SK-N-SH (cell line): Measurements from ENCODE around the gene GTF2A1L. TPM values are rescaled to one million over a fixed set of nuclear protein-coding genes. Genes with fewer than 3 reads are reported as not detected.

Experiments
- CTCF ChIA-PET: fragments of 300-600, 350-600 bp; formaldehyde crosslinking; extraction: SDS; loops from one replicate; lab custom pipeline; 2021; lab: Yijun Ruan, JAX
- POLR2A ChIA-PET: fragments of 350-600 bp; sonication (Branson Sonifier 250); formaldehyde crosslinking; extraction: SDS; loops from one replicate; lab custom pipeline; 2020; ENCODE audit warnings: antibody characterized with exemption, inconsistent platforms; lab: Yijun Ruan, JAX
- DNase-seq: peaks from one replicate; pipeline ENCODE4 v3.0.0; 2012
- H2AFZ ChIP-seq: fragments of 200-600 bp; sonication (generic); 2 replicates; pipeline ENCODE4 v1.8.1; 2016; ENCODE audit warnings: antibody characterized with exemption, mild to moderate bottlenecking, low read depth
- H3F3A ChIP-seq: fragments of 200-600 bp; sonication (generic); replicated peaks from 2 replicates; pipeline ENCODE3; 2016; ENCODE audit warnings: antibody characterized with exemption, mild to moderate bottlenecking; ENCODE audit not compliant: insufficient read depth
- H3K27ac ChIP-seq, 2 experiments: fragments of 200-500 bp in 1 of 2; fragments of 200-600 bp in 1 of 2; sonication (Bioruptor generic) in 1 of 2; sonication (generic), shearing (Covaris generic) in 1 of 2; 2 replicates each; pipeline versions ENCODE4 v1.5.1 to v1.6.1; 2014 to 2016; ENCODE audit warnings: low read depth in 2 of 2, inconsistent platforms in 1 of 2, low read length in 1 of 2, mild to moderate bottlenecking in 1 of 2, mixed read lengths in 1 of 2
- H3K27me3 ChIP-seq: fragments of 200-600 bp; sonication (generic), shearing (Covaris generic); 2 replicates; pipeline ENCODE4 v1.6.1; 2016; ENCODE audit warnings: mixed run types; ENCODE audit not compliant: insufficient read depth
- H3K36me3 ChIP-seq, 2 experiments: fragments of 200-500 bp in 1 of 2; fragments of 200-600 bp in 1 of 2; sonication (Bioruptor generic) in 1 of 2; sonication (generic) in 1 of 2; replicated peaks in 1 of 2; 2 replicates each; pipeline versions ENCODE3 to v1.5.1; 2014 to 2016; ENCODE audit warnings: low read length in 1 of 2, mild to moderate bottlenecking in 1 of 2; ENCODE audit not compliant: insufficient read depth in 2 of 2, control insufficient read depth in 1 of 2
- H3K4me1 ChIP-seq, 2 experiments: fragments of 200-500 bp in 1 of 2; fragments of 200-600 bp in 1 of 2; sonication (Bioruptor generic) in 1 of 2; sonication (generic), shearing (Covaris generic) in 1 of 2; 2 replicates each; pipeline versions ENCODE4 v1.5.1 to v1.6.1; 2014 to 2016; ENCODE audit warnings: low read depth in 1 of 2, low read length in 1 of 2, mixed run types in 1 of 2; ENCODE audit not compliant: insufficient read depth in 2 of 2, control insufficient read depth in 1 of 2
- H3K4me2 ChIP-seq: fragments of 200-600 bp; sonication (generic), shearing (Covaris generic); 2 replicates; pipeline ENCODE4 v1.6.1; 2017; ENCODE audit warnings: mixed run types
- H3K4me3 ChIP-seq, 2 experiments: fragments of 200-500 bp in 1 of 2; fragments of 200-600 bp in 1 of 2; sonication (Bioruptor generic) in 1 of 2; sonication (generic), shearing (Covaris generic) in 1 of 2; 2 replicates each; pipeline versions ENCODE4 v1.5.1 to v1.8.1; 2014 to 2016; ENCODE audit warnings: low read depth in 2 of 2, inconsistent platforms in 1 of 2, low read length in 1 of 2, mild to moderate bottlenecking in 1 of 2, mixed read lengths in 1 of 2, moderate library complexity in 1 of 2
- H3K79me2 ChIP-seq: fragments of 200-600 bp; sonication (generic); 2 replicates; pipeline ENCODE4 v1.8.1; 2017; ENCODE audit warnings: mild to moderate bottlenecking; ENCODE audit not compliant: insufficient read depth
- H3K9ac ChIP-seq: fragments of 200-600 bp; sonication (generic); 2 replicates; pipeline ENCODE4 v1.6.1; 2017; ENCODE audit warnings: mixed run types
- H3K9me2 ChIP-seq: fragments of 200-600 bp; sonication (generic); 2 replicates; pipeline ENCODE4 v1.6.1; 2017; ENCODE audit warnings: mixed run types
- H3K9me3 ChIP-seq: fragments of 200-600 bp; sonication (generic); 2 replicates; pipeline ENCODE4 v1.6.1; 2017; ENCODE audit warnings: mixed run types, mild to moderate bottlenecking, moderate library complexity
- H4K20me1 ChIP-seq: fragments of 200-600 bp; sonication (generic); 2 replicates; pipeline ENCODE4 v1.6.1; 2017; ENCODE audit warnings: mild to moderate bottlenecking, mixed run types; ENCODE audit not compliant: insufficient read depth
- CHD2 ChIP-seq: fragments of 150-350 bp; IDR thresholded peaks from 2 replicates; pipeline ENCODE4 v1.6.1; 2018; ENCODE audit warnings: low read length; ENCODE audit not compliant: partially characterized antibody
- ELF1 ChIP-seq: IDR thresholded peaks from 2 replicates; pipeline ENCODE4 v1.4.0; 2012
- EP300 ChIP-seq, 2 experiments: IDR thresholded peaks; 2 replicates each; pipeline versions ENCODE4 v1.4.0 to v1.6.1; 2012; ENCODE audit warnings: borderline replicate concordance in 1 of 2, low read depth in 1 of 2, low read length in 1 of 2
- EZH2phosphoT487 ChIP-seq: fragments of 200-600 bp; sonication (generic); IDR thresholded peaks from 2 replicates; pipeline ENCODE4 v1.6.1; 2017; ENCODE audit warnings: low read depth, mixed run types, mild to moderate bottlenecking, antibody characterized with exemption, moderate library complexity, borderline replicate concordance
- FOXJ3 ChIP-seq: sonication (generic); formaldehyde crosslinking; IDR thresholded peaks from 2 replicates; pipeline ENCODE4 v1.5.1; 2020; ENCODE audit warnings: mild to moderate bottlenecking, missing genetic modification reagents
- IRF3 ChIP-seq: fragments of 150-350 bp; IDR thresholded peaks from 2 replicates; pipeline ENCODE4 v1.6.1; 2016; ENCODE audit warnings: mild to moderate bottlenecking, low read depth, low read length
- JUND ChIP-seq: IDR thresholded peaks from 2 replicates; pipeline ENCODE4 v1.4.0; 2012
- MAX ChIP-seq: IDR thresholded peaks from 2 replicates; pipeline ENCODE4 v1.4.0; 2012; ENCODE audit warnings: low read depth
- NRF1 ChIP-seq: IDR thresholded peaks from 2 replicates; pipeline ENCODE4 v1.6.1; 2012; ENCODE audit warnings: low read depth, mild to moderate bottlenecking, low read length
- RAD21 ChIP-seq: IDR thresholded peaks from 2 replicates; pipeline ENCODE4 v1.6.1; 2012; ENCODE audit warnings: mild to moderate bottlenecking, low read length
- RCOR1 ChIP-seq: fragments of 150-350 bp; IDR thresholded peaks from 2 replicates; pipeline ENCODE4 v1.6.1; 2017; ENCODE audit warnings: antibody characterized with exemption, low read length
- RFX5 ChIP-seq: IDR thresholded peaks from 2 replicates; pipeline ENCODE4 v1.6.1; 2012; ENCODE audit warnings: mild to moderate bottlenecking, improper control_type of control experiment, low read length
- RXRA ChIP-seq: IDR thresholded peaks from 2 replicates; pipeline ENCODE4 v1.4.0; 2012; ENCODE audit warnings: low read depth, mild to moderate bottlenecking, borderline replicate concordance
- SIN3A ChIP-seq: IDR thresholded peaks from 2 replicates; pipeline ENCODE4 v1.6.1; 2012; ENCODE audit warnings: low read depth, mild to moderate bottlenecking, low read length, moderate library complexity, borderline replicate concordance
- SMC3 ChIP-seq: IDR thresholded peaks from 2 replicates; pipeline ENCODE4 v1.6.1; 2012; ENCODE audit warnings: low read depth, low read length, improper control_type of control experiment
- TAF1 ChIP-seq: IDR thresholded peaks from 2 replicates; pipeline ENCODE4 v1.6.1; 2012; ENCODE audit warnings: low read depth, mild to moderate bottlenecking, low read length, moderate library complexity, borderline replicate concordance
- TEAD4 ChIP-seq: IDR thresholded peaks from 2 replicates; pipeline ENCODE4 v1.4.0; 2012; ENCODE audit warnings: mild to moderate bottlenecking, borderline replicate concordance; ENCODE audit not compliant: insufficient read depth
- USF1 ChIP-seq: IDR thresholded peaks from 2 replicates; pipeline ENCODE4 v1.4.0; 2012; ENCODE audit warnings: low read depth, borderline replicate concordance
- USF2 ChIP-seq: fragments of 150-350 bp; IDR thresholded peaks from 2 replicates; pipeline ENCODE4 v1.6.1; 2017; ENCODE audit warnings: antibody characterized with exemption, low read length, low read depth, borderline replicate concordance
- WGBS: methylation state at CpG from one replicate; pipeline ENCODE4 v1.1.6; 2017; ENCODE audit warnings: low lambda C conversion rate; 5-methylcytosine and 5-hydroxymethylcytosine counted together
- polyA plus RNA-seq, 3 experiments: library from polyadenylated mRNA; depleted of rRNA; stranded (reverse); fragments of >200 nt; gene quantifications; 2 replicates each; pipeline ENCODE4 v1.2.3, GENCODE V29; 2012

Gene GTF2A1L
- polyA plus RNA-seq, 1 of the 3 experiments (the other 2 are of a cell fraction): 0.36 TPM

DNA sequence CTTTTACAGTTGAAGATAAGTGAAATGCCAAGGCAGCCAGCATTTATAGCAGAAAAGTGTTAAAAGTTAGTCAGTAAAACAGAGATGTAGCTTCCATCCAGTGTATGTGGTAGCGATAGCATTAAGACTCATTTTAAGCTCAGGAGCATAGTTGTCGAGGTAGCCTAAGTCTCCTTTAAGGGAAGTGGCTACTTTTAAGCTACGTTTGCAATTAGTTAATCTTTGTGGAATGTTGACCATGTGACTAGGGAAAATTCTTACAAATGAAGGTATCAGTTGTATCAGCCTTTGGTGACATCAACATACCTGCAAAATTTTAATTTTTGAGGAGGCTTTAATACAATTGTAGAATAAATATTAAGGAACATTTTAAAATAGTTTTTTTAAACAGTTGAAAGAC lies 76.0 kb downstream of the GTF2A1L start:
- Histone ChIP-seq H3F3A (no peaks in the 10 kb centered on the region), H2AFZ (no peak overlapping the region), H4K20me1 (no peaks in the 10 kb centered on the region), H3K36me3 (no peaks in the 10 kb centered on the region), H3K4me2 (no peak overlapping the region), H3K9me2 (no peaks in the 10 kb centered on the region), H3K79me2 (no peaks in the 10 kb centered on the region), H3K4me1 (no peaks in the 10 kb centered on the region), H3K27ac (no peak overlapping the region), H3K9me3 (no peaks in the 10 kb centered on the region), H3K9ac (no peak overlapping the region), H3K27me3 (no peaks in the 10 kb centered on the region), H3K4me3 (no peak overlapping the region)
- WGBS: 52% methylated on average over 3 of the region's 3 CpGs
- TF ChIP-seq USF1: no peak; the same call in 1 of the 2 replicates
- TF ChIP-seq SIN3A: no peak
- no peak for TF ChIP-seq RXRA
- TF ChIP-seq EP300 (IDR thresholded peaks at IDR 0.05; ENCODE audit: borderline replicate concordance in 1 of 2, low read depth in 1 of 2, low read length in 1 of 2): no peak
- TF ChIP-seq TAF1: no peak
- no peak for TF ChIP-seq ELF1
- no peak for TF ChIP-seq FOXJ3 (CRISPR knock-in tag)
- no peak for TF ChIP-seq USF2
- TF ChIP-seq RCOR1: no peak
- TF ChIP-seq IRF3: no peak
- TF ChIP-seq EZH2phosphoT487: no peak
- TF ChIP-seq MAX: no peak
- TF ChIP-seq RFX5: no peak
- TF ChIP-seq NRF1: no peak
- TF ChIP-seq RAD21: no peak
- CTCF ChIA-PET: no interaction called here
- DNase-seq: no peak
- POLR2A ChIA-PET: no interaction called here

GRCh38 chr2:48694149-48694548 lies 76.5 kb downstream of the GTF2A1L start:
- Histone ChIP-seq H4K20me1 (no peaks in the 10 kb centered on the region), H3K27me3 (no peaks in the 10 kb centered on the region), H3F3A (no peaks in the 10 kb centered on the region), H3K79me2 (no peaks in the 10 kb centered on the region), H3K9me3 (no peaks in the 10 kb centered on the region), H3K36me3 (no peaks in the 10 kb centered on the region), H3K4me1 (no peaks in the 10 kb centered on the region), H2AFZ (no peak overlapping the region), H3K9ac (no peak overlapping the region), H3K4me3 (no peak overlapping the region), H3K9me2 (no peaks in the 10 kb centered on the region), H3K27ac (no peak overlapping the region), H3K4me2 (no peak overlapping the region)
- no peak for DNase-seq
- WGBS: 29% methylated on average over 3 of the region's 3 CpGs
- no peak for TF ChIP-seq CHD2
- TF ChIP-seq RFX5: no peak
- no peak for TF ChIP-seq TEAD4
- TF ChIP-seq JUND: no peak
- no peak for TF ChIP-seq SIN3A
- TF ChIP-seq RCOR1: no peak
- no peak for TF ChIP-seq SMC3
- CTCF ChIA-PET: no interaction called here
- POLR2A ChIA-PET: no interaction called here
